Endothelial cell of umbilical vein (primary cell): Measurements from ENCODE around the gene PSMA6. TPM values are rescaled to one million over a fixed set of nuclear protein-coding genes. Genes with fewer than 3 reads are reported as not detected.

Source experiments
- BruUV-seq: library from RNA; stranded (reverse); fragments of 400-500 nt; replicated peaks from 2 replicates; lab custom pipeline; 2021; lab: Mats Ljungman, UMichigan
- CTCF ChIA-PET: fragments of 300-600, 350-600 bp; sonication (Branson Sonifier 250); formaldehyde crosslinking; loops from one replicate; lab custom pipeline; 2021; ENCODE audit warnings: antibody characterized with exemption, inconsistent platforms; lab: Charles Lee
- POLR2A ChIA-PET: fragments of 300-600, 350-600 bp; sonication (Branson Sonifier 250); formaldehyde crosslinking; loops from one replicate; lab custom pipeline; 2021; ENCODE audit warnings: antibody characterized with exemption, inconsistent platforms; lab: Charles Lee
- DNase-seq: peaks from one replicate; pipeline ENCODE4 v3.0.0-alpha.2; 2011; ENCODE audit warnings: low read depth, low spot score
- FAIRE-seq: peaks from 2 replicates; lab custom pipeline; 2011; peaks lifted over from hg19 to GRCh38; lab: Jason Lieb, UNC
- H2AFZ ChIP-seq: 2 replicates; pipeline ENCODE4 v1.6.0; 2012; ENCODE audit warnings: low read depth, low read length, control low read depth, inconsistent platforms
- H3K27ac ChIP-seq: 2 replicates; pipeline ENCODE4 v1.5.1; 2011; ENCODE audit warnings: low read depth, mild to moderate bottlenecking, control low read depth, low read length, moderate library complexity; ENCODE audit not compliant: insufficient read depth
- H3K27me3 ChIP-seq, 2 experiments: 2 replicates each; pipeline versions ENCODE4 v1.6.0 to v1.6.1; 2011; ENCODE audit warnings: low read length in 2 of 2, mixed read lengths in 1 of 2; ENCODE audit not compliant: control insufficient read depth in 2 of 2, insufficient read depth in 2 of 2
- H3K36me3 ChIP-seq, 2 experiments: 2 replicates in 1 of 2; 3 replicates in 1 of 2; pipeline ENCODE4 v1.5.1; 2011; ENCODE audit warnings: low read length in 2 of 2, mild to moderate bottlenecking in 1 of 2, moderate library complexity in 1 of 2; ENCODE audit not compliant: control insufficient read depth in 2 of 2, insufficient read depth in 2 of 2; ENCODE audit errors: extremely low read depth in 1 of 2
- H3K4me1 ChIP-seq: 3 replicates; pipeline ENCODE4 v1.5.1; 2011; ENCODE audit warnings: mild to moderate bottlenecking, low read length; ENCODE audit not compliant: control insufficient read depth, insufficient read depth; ENCODE audit errors: extremely low read depth
- H3K4me2 ChIP-seq: 2 replicates; pipeline ENCODE4 v1.6.1; 2011; ENCODE audit warnings: low read length, control low read depth, mixed read lengths; ENCODE audit not compliant: insufficient read depth
- H3K4me3 ChIP-seq, 3 experiments: fragments of 200-600 bp in 1 of 3; sonication (generic), shearing (Covaris generic) in 1 of 3; replicated peaks in 1 of 3; 2 replicates each; pipeline ENCODE4 v1.5.1; 2011 to 2016; ENCODE audit warnings: control low read depth in 3 of 3, low read length in 3 of 3, mild to moderate bottlenecking in 2 of 3, inconsistent platforms in 1 of 3, low read depth in 1 of 3, moderate library complexity in 1 of 3; ENCODE audit not compliant: insufficient read depth in 1 of 3
- H3K79me2 ChIP-seq: 2 replicates; pipeline ENCODE4 v1.6.0; 2012; ENCODE audit warnings: low read length, inconsistent platforms; ENCODE audit not compliant: control insufficient read depth, insufficient read depth
- H3K9ac ChIP-seq: replicated peaks from 2 replicates; pipeline ENCODE3; 2011; ENCODE audit warnings: low read length, control low read depth; ENCODE audit not compliant: insufficient read depth; ENCODE audit errors: extremely low read depth
- H3K9me1 ChIP-seq: replicated peaks from 3 replicates; pipeline ENCODE4 v1.6.0; 2011; ENCODE audit warnings: mild to moderate bottlenecking, low read length; ENCODE audit not compliant: control insufficient read depth, insufficient read depth; ENCODE audit errors: extremely low read depth
- H3K9me3 ChIP-seq: replicated peaks from 2 replicates; pipeline ENCODE4 v1.5.1; 2012; ENCODE audit warnings: low read length, inconsistent platforms; ENCODE audit not compliant: control insufficient read depth, insufficient read depth
- H4K20me1 ChIP-seq: replicated peaks from 2 replicates; pipeline ENCODE3; 2011; ENCODE audit warnings: mild to moderate bottlenecking, low read length; ENCODE audit not compliant: control insufficient read depth, insufficient read depth; ENCODE audit errors: extremely low read depth
- EZH2 ChIP-seq: IDR thresholded peaks from 2 replicates; pipeline ENCODE4 v1.6.1; 2012; ENCODE audit warnings: borderline replicate concordance, low read depth, mild to moderate bottlenecking, moderate library complexity, low read length, inconsistent platforms; ENCODE audit not compliant: severe bottlenecking
- FOS ChIP-seq: IDR thresholded peaks from 2 replicates; pipeline ENCODE4 v1.6.1; 2011; ENCODE audit warnings: mild to moderate bottlenecking, low read length, moderate library complexity, borderline replicate concordance; ENCODE audit not compliant: insufficient read depth
- GATA2 ChIP-seq: IDR thresholded peaks from 2 replicates; pipeline ENCODE4 v1.7.0; 2011; ENCODE audit warnings: low read depth, mild to moderate bottlenecking, moderate library complexity, mixed read lengths, low read length; ENCODE audit not compliant: insufficient read length, insufficient read depth
- JUN ChIP-seq: IDR thresholded peaks from 2 replicates; pipeline ENCODE4 v1.6.1; 2011; ENCODE audit warnings: borderline replicate concordance, low read depth; ENCODE audit not compliant: insufficient read length, insufficient read depth
- MAX ChIP-seq: IDR thresholded peaks from 2 replicates; pipeline ENCODE4 v1.6.1; 2011; ENCODE audit not compliant: insufficient read depth, insufficient read length
- MYC ChIP-seq: IDR thresholded peaks from one replicate; pipeline ENCODE4 v1.6.1; 2011; ENCODE audit warnings: mild to moderate bottlenecking, low read depth, low read length
- POLR2A ChIP-seq: IDR thresholded peaks from 2 replicates; pipeline ENCODE4 v1.6.1; 2012; ENCODE audit warnings: low read depth, mild to moderate bottlenecking, control low read depth, low read length
- POLR2AphosphoS5 ChIP-seq: IDR thresholded peaks from 2 replicates; pipeline ENCODE4 v1.6.1; 2012; ENCODE audit warnings: low read depth, mild to moderate bottlenecking, control low read depth, low read length, moderate library complexity; ENCODE audit not compliant: insufficient read depth
- dilution Hi-C: fragments of 300-500 bp; cut with MboI; formaldehyde crosslinking; loops from one replicate; pipeline ENCODE4 v1.15.0; 2019; ENCODE audit warnings: low sequenced_read_pairs; ENCODE audit not compliant: extremely low pct_ligation_motif_present
- intact Hi-C: fragments of 100-400 bp; cut with micrococcal nuclease; formaldehyde crosslinking; loops from one replicate; pipeline ENCODE4 v1.10.0; 2022
- polyA plus RNA-seq, 4 experiments: library from polyadenylated mRNA; depleted of rRNA in 3 of 4; stranded (reverse) in 3 of 4; unstranded in 1 of 4; fragments of >200 nt; gene quantifications; 2 replicates each; pipeline versions ENCODE4 v1.2.1 to v1.2.3, GENCODE V29; 2011 to 2012; ENCODE audit warnings: missing spikeins in 1 of 4
- total RNA-seq: library from RNA; stranded (reverse); gene quantifications from 2 replicates; pipeline ENCODE4 v1.2.3, GENCODE V29; 2021
- TF ChIP-seq, protein P1 (sequence below), 2 donors: IDR thresholded peaks; 1 replicate in 1 of 2; 2 replicates in 1 of 2; pipeline ENCODE4 v1.5.1; 2011; ENCODE audit warnings: low read length in 2 of 2, mild to moderate bottlenecking in 2 of 2, moderate library complexity in 2 of 2, control low read depth in 1 of 2, inconsistent platforms in 1 of 2, low read depth in 1 of 2; ENCODE audit not compliant: insufficient read depth in 1 of 2; ENCODE audit errors: extremely low read depth in 1 of 2

The PSMA6 gene
- total and polyA plus RNA-seq, 2 donors (not counting 3 experiments of a cell fraction or from before 2014, with no cell fraction given): 170 to 197 TPM

DNA sequence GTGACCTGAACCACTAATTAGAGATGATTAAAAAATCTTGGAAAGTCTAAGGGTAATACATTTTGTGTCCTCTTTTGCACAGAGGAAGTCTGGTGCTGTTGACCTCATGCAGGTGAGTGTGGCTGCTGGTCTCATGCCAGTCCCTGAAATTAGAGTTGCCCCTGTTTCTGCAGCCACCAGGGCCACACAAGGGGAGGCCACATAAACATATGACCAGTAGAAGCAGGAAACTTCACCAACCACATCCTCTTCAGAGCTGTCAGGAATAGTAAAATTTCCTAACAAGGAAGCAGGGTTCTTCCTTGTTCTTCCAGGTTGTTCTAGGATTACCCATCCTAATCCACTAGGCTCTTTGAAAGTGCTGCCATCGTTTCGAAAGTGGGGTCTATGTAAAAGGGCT, 28.3 kb downstream of the PSMA6 start:
- Histone ChIP-seq H3K9me1 (no peaks in the 10 kb centered on the region), H3K4me1 (no peaks in the 10 kb centered on the region), H3K9ac (no peak overlapping the region), H3K36me3 (peaks cover 2 to 8% of the 10 kb centered on the region in 2 experiments), H3K4me3 (no peak overlapping the region), H2AFZ (no peak overlapping the region), H4K20me1 (no peaks in the 10 kb centered on the region), H3K79me2 (no peaks in the 10 kb centered on the region), H3K9me3 (no peaks in the 10 kb centered on the region), H3K27me3 (no peaks in the 10 kb centered on the region), H3K4me2 (no peak overlapping the region), H3K27ac (no peak overlapping the region)
- intact Hi-C loops: no loop called here
- no TSS peak for BruUV-seq
- POLR2A ChIA-PET: no interaction called here
- dilution Hi-C loops: no loop called here
- no peak for TF ChIP-seq POLR2A
- TF ChIP-seq FOS: no peak
- no peak for TF ChIP-seq POLR2AphosphoS5
- TF ChIP-seq EZH2: no peak
- TF ChIP-seq, protein P1, sequence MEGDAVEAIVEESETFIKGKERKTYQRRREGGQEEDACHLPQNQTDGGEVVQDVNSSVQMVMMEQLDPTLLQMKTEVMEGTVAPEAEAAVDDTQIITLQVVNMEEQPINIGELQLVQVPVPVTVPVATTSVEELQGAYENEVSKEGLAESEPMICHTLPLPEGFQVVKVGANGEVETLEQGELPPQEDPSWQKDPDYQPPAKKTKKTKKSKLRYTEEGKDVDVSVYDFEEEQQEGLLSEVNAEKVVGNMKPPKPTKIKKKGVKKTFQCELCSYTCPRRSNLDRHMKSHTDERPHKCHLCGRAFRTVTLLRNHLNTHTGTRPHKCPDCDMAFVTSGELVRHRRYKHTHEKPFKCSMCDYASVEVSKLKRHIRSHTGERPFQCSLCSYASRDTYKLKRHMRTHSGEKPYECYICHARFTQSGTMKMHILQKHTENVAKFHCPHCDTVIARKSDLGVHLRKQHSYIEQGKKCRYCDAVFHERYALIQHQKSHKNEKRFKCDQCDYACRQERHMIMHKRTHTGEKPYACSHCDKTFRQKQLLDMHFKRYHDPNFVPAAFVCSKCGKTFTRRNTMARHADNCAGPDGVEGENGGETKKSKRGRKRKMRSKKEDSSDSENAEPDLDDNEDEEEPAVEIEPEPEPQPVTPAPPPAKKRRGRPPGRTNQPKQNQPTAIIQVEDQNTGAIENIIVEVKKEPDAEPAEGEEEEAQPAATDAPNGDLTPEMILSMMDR (IDR thresholded peaks at IDR 0.05; ENCODE audit: extremely low read depth in 1 of 2, insufficient read depth in 1 of 2, low read depth in 1 of 2, low read length in 2 of 2): no peak
- CTCF ChIA-PET: interaction anchor here (1.1 kb wide), 1 partner anchor 105 kb away, joined by 3 read pairs; no protein-coding TSS in a partner anchor
- FAIRE-seq (no peak), DNase-seq (no peak)

- Histone ChIP-seq H3K9me1 (no peaks in the 10 kb centered on the region), H3K9ac (no peak overlapping the region), H4K20me1 (no peaks in the 10 kb centered on the region), H3K9me3 (no peaks in the 10 kb centered on the region), H3K4me3 (no peak overlapping the region), H3K79me2 (no peaks in the 10 kb centered on the region), H3K4me1 (no peaks in the 10 kb centered on the region), H3K27me3 (no peaks in the 10 kb centered on the region), H3K27ac (no peak overlapping the region), H3K36me3 (no peaks in the 10 kb centered on the region), H2AFZ (no peak overlapping the region), H3K4me2 (no peak overlapping the region)
- ChIA-PET POLR2A (no interaction called here), CTCF (interaction anchor here (1.4 kb wide), 1 partner anchor 48 kb away, joined by 3 read pairs; no protein-coding TSS in a partner anchor)
- TF ChIP-seq JUN: no peak
- no peak for TF ChIP-seq FOS
- no peak for TF ChIP-seq POLR2AphosphoS5
- TF ChIP-seq, protein P1 (IDR thresholded peaks at IDR 0.05; ENCODE audit: extremely low read depth in 1 of 2, insufficient read depth in 1 of 2, low read depth in 1 of 2, low read length in 2 of 2): no peak
- TF ChIP-seq MYC: no peak
- no peak for TF ChIP-seq GATA2
- TF ChIP-seq POLR2A: no peak
- TF ChIP-seq EZH2: no peak
- no peak for TF ChIP-seq MAX
- no peak for FAIRE-seq
- BruUV-seq: no TSS peak
- no peak for DNase-seq
- intact Hi-C loops: no loop called here
- dilution Hi-C loops: no loop called here
Observed at GRCh38 chr14:35326375-35326774, 34.2 kb downstream of the PSMA6 start.
